HFF-Myc (cell line): ENCODE data around the gene SLC26A2.

ENCODE experiments used
- DNase-seq: peaks from one replicate; pipeline ENCODE4 v3.0.0-alpha.2; 2011; ENCODE audit warnings: low read depth; ENCODE audit errors: extremely low read depth
- H3K4me3 ChIP-seq: replicated peaks from 2 replicates; pipeline ENCODE4 v1.5.1; 2011; ENCODE audit warnings: low read depth, mild to moderate bottlenecking, control low read depth, low read length
- CTCF ChIP-seq: IDR thresholded peaks from 2 replicates; pipeline ENCODE4 v1.5.1; 2012; ENCODE audit warnings: mild to moderate bottlenecking, low read depth, low read length, control low read depth; ENCODE audit errors: missing control alignments

SLC26A2 gene

DNA sequence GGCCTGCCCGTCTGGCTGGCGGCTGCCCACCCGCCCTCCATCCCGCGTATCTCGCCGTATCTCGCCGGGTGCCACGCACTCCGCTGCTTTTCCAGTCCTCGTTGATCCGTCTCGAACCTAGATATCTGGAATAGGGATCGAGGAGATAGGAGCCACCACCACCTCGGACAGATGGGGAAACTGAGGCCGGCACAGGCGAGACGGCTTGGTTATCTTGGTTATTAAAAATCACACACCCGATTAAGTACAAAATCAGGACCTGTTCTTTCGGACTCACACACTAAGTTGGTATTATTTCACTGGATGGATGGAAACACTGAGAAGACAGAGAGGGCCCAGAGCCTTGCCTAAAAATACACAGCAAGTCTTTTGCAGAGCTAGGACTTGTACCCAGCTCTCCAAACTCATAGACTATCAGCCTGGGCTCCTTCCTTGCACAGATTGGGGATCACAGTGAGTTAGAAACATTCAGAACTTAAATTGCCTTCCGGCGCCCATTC lies 678 bp downstream of the SLC26A2 start:
- DNase-seq = no peak
- H3K4me3 ChIP-seq = peak overlapping the region; percentile 62
- no peak for TF ChIP-seq CTCF

GRCh38 chr5:149961957-149962409 lies 1.4 kb downstream of the SLC26A2 start:
- peak; percentile 62 for TF ChIP-seq CTCF
- no peak overlapping the region for H3K4me3 ChIP-seq
- DNase-seq = peak; percentile 52

- no peak for DNase-seq
- no peak for TF ChIP-seq CTCF
- H3K4me3 ChIP-seq = no peak overlapping the region
These were observed 2.2 kb downstream of the SLC26A2 start for GRCh38 chr5:149962601-149963300.

- no peak for TF ChIP-seq CTCF
- H3K4me3 ChIP-seq = no peak overlapping the region
- no peak for DNase-seq
These were observed 3.2 kb downstream of the SLC26A2 start for GRCh38 chr5:149963729-149964128.

GRCh38 chr5:149966946-149967345 lies 6.4 kb downstream of the SLC26A2 start:
- no peak overlapping the region for H3K4me3 ChIP-seq
- TF ChIP-seq CTCF = no peak
- no peak for DNase-seq

GRCh38 chr5:149969181-149969930 lies 8.8 kb downstream of the SLC26A2 start:
- no peak for DNase-seq
- TF ChIP-seq CTCF = no peak
- H3K4me3 ChIP-seq = no peak overlapping the region
